Fibroblast of the aortic adventitia (primary cell): Measurements from ENCODE around the gene JPT1. TPM values are rescaled to one million over a fixed set of nuclear protein-coding genes. Genes with fewer than 3 reads are reported as not detected.
"Not testable (repeated sequence)": the region's sequence is repeated elsewhere in the genome, so short reads cannot be mapped to it uniquely, and the experiment has no call there.

Source experiments
- DNase-seq: peaks from one replicate; pipeline ENCODE4 v3.0.0-alpha.2; 2010; ENCODE audit warnings: low read depth
- H3K4me3 ChIP-seq: 2 replicates; pipeline ENCODE4 v1.5.1; 2011; ENCODE audit warnings: low read depth, mild to moderate bottlenecking, control low read depth, low read length, moderate library complexity
- total RNA-seq: library from RNA; depleted of rRNA; stranded (reverse); fragments of >200 nt; gene quantifications from 2 replicates; pipeline ENCODE4 v1.2.3, GENCODE V29; 2012; ENCODE audit warnings: low replicate concordance
- TF ChIP-seq, protein P1 (sequence below): IDR thresholded peaks from 2 replicates; pipeline ENCODE4 v1.5.1; 2011; ENCODE audit warnings: mild to moderate bottlenecking, low read length, control low read depth, inconsistent platforms; ENCODE audit not compliant: insufficient read depth

The JPT1 gene
- total RNA-seq, 1 donor, result 71.1 TPM

DNA sequence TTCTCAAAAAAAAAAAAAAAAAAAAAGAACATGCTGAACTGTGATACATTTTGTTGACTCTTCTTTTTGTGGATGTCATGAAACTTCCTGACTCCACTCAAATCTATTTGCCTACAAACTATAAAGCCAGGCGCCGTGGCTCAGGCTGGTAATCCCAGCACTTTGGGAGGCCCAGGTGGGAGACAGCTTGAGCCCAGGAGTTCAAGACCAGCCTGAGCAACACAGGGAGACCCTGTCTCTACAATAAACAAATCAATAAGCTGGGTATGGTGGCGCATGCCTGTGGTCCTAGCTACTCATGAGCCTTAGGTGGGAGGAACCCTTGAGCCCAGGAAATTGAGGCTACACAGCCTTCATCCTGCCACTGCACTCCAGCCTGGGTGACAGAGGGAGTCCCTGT lies 21.3 kb downstream of the JPT1 start:
- TF ChIP-seq, protein P1, sequence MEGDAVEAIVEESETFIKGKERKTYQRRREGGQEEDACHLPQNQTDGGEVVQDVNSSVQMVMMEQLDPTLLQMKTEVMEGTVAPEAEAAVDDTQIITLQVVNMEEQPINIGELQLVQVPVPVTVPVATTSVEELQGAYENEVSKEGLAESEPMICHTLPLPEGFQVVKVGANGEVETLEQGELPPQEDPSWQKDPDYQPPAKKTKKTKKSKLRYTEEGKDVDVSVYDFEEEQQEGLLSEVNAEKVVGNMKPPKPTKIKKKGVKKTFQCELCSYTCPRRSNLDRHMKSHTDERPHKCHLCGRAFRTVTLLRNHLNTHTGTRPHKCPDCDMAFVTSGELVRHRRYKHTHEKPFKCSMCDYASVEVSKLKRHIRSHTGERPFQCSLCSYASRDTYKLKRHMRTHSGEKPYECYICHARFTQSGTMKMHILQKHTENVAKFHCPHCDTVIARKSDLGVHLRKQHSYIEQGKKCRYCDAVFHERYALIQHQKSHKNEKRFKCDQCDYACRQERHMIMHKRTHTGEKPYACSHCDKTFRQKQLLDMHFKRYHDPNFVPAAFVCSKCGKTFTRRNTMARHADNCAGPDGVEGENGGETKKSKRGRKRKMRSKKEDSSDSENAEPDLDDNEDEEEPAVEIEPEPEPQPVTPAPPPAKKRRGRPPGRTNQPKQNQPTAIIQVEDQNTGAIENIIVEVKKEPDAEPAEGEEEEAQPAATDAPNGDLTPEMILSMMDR, result no peak
- no peak overlapping the region for H3K4me3 ChIP-seq
- DNase-seq, result no peak

- peak overlapping the region; percentile 74 for H3K4me3 ChIP-seq
- DNase-seq, result not testable (repeated sequence)
Measured at GRCh38 chr17:75132018-75133000, 22.0 kb downstream of the JPT1 start.

DNA sequence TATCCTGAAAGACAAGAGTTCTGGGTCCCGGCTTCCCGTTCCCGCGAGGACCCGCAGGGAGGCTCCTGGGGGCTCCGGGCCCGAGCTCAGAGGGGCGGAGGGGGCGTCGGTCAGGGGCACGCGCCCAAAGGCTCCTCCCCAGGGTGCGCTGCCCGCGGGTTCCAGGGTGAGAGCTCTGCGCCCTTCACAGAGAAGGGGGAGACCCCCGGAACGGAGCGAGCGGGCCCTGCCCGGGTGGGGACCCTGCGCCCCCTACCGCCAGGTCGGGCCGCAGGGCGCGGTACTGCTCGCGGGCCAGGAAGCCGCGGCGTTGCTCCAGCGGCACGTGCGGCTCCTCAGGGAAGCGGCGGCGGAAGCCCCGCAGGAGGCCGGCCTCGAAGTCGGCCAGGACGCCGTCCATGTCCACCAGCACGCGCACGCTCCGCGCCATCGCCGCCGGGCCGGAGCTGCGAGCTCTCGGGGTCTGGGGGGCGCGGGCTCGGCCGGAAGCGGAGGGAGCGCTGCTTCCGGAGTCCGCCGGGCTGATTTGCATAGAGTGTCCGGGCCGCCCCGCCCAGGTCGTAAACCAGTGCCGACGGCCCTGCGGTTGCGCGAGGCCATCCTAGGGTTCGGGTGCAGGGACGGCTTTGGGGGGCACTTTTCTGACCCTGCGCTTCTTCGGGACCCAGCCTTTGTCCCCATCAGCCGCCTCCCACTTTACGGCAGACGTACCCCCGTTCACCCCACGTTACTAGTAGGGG lies 22.9 kb downstream of the JPT1 start, which contains the start of gene NT5C:
Gene NT5C, minus strand, starts transcription at position 465 of the 740 bp plus-strand sequence. Its CDS starts 35 bp downstream, at position 430.
- peak; percentile 64 for DNase-seq
- H3K4me3 ChIP-seq, result peak within 1 kb of the TSS; percentile 74
- TF ChIP-seq, protein P1, result peak; percentile 53

- TF ChIP-seq, protein P1, result peak; percentile 60
- peak; percentile 49 for DNase-seq
Measured at GRCh38 chr17:75130632-75131277, 23.6 kb downstream of the JPT1 start.

DNA sequence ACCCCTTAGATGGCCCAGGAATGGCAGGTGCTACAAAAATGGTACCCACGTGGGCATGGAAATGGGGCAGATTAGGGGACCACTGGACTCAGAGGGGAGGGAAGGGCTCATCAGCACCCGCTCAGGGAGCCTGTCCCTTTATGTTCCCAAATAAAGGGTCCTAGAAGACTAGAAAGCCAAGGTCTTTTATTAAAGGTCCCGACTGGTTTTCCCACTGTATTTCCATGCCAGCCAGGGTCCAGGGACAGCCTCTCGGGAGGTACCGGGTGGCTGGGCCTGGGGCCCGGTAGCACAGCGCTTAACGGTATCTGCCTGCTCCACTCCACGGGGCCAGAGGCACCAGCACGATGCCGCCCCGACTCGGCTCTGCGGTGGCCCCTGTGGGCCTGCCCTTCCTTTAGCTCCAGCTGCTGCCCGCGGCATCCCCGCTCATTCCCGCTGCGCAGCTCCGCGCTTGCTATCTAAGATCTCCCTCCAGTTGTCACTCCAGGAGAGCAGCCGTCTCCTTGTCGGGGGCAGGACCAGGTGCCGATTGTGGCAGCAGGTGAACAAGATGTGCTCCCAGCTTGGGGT lies 24.2 kb downstream of the JPT1 start:
- peak overlapping the region; percentile 74 for H3K4me3 ChIP-seq
- DNase-seq, result no peak
- TF ChIP-seq, protein P1, result no peak

More at GRCh38 chr17:75130632-75131277, 23.6 kb downstream of the JPT1 start:
- H3K4me3 ChIP-seq, result peak overlapping the region; percentile 74

DNA sequence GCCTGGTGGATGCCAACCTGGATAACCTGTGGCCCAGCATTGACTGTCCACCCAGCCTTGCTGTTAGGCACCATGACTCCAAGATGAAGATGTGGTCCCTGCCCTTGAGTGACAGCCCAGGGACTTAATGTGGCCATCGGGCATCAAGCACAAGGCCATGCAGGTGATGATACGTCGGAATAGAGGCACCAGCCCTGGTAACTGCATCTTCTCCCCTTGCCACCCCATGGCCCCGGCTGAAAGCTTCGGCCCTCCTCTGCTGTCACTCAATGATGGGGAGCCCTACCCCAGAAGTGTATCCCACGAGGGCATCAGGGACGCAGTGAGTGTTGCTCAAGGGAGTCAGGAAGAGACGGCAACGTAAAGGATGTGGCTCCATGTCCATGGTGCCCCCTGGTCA lies 24.7 kb downstream of the JPT1 start:
- DNase-seq, result no peak
- TF ChIP-seq, protein P1, result no peak
- H3K4me3 ChIP-seq, result no peak overlapping the region
